ENCODE data around the gene IDUA. TPM values are rescaled to one million over a fixed set of nuclear protein-coding genes. Genes with fewer than 3 reads are reported as not detected.
"Not testable (repeated sequence)": the region's sequence is repeated elsewhere in the genome, so short reads cannot be mapped to it uniquely, and the experiment has no call there.

Gene IDUA
- total and polyA plus RNA-seq, 12 donors, result 4.6 to 13.3 (median 8.7) TPM

DNA sequence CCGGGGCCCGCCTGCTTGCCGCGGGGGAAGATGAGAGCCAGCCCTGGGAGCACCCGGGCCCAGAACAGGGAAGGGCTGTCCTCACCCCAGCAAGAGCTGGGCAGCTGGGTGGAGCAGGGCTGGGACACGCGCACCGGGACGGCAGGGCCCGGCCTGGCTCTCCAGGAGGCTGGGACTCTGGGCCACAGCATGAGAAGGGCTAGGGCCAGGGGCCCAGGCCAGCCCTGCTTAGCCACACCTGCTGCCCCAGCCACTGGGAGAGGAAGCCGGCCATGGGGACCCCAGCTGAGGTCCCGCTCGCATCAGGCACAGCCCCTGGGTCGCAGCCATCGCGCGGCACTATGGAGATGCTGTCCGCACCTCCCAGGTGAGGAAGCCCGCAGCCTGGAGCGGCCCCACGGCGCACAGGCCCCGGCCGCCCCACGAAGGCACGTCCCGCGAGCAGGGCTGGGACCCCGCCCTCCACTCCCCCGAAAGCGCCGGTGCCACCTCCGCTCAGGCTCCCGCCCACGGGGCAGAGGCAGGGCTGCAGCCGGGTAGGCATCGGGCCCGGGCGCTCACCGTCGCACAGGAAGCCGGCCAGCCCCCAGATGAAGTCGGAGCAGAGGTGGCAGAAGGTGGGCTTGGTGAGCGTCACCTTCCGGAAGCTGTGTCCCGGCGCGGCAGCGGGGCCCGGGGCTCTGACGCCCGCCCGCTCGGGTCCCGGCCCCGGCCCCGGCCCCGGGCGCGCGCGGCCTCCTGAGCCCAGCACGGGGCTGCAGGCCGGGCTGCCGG lies 14.0 kb upstream of the IDUA start:
- ATAC-seq (peak in 5 of 8 donors; percentile 4 to 35 (median 6)), DNase-seq (peak in 1 of 2 donors; percentile 51)
- Histone ChIP-seq H3K4me1 (peaks cover 9 to 33% (median 24%) of the 10 kb centered on the region in 9 donors), H3K27ac (peak overlapping the region in 4 of 10 donors; percentile 35 to 53 (median 43)), H3K9me3 (no peaks in the 10 kb centered on the region), H3K36me3 (no peaks in the 10 kb centered on the region), H3K27me3 (peaks cover 0 to 10% (median 0%) of the 10 kb centered on the region in 7 donors), H3K4me3 (peak overlapping the region; percentile 61 to 91 (median 80))
- 1% methylated on average over 56 to 65 of the region's 65 CpGs for WGBS, 2 donors
- TF ChIP-seq, protein P1, sequence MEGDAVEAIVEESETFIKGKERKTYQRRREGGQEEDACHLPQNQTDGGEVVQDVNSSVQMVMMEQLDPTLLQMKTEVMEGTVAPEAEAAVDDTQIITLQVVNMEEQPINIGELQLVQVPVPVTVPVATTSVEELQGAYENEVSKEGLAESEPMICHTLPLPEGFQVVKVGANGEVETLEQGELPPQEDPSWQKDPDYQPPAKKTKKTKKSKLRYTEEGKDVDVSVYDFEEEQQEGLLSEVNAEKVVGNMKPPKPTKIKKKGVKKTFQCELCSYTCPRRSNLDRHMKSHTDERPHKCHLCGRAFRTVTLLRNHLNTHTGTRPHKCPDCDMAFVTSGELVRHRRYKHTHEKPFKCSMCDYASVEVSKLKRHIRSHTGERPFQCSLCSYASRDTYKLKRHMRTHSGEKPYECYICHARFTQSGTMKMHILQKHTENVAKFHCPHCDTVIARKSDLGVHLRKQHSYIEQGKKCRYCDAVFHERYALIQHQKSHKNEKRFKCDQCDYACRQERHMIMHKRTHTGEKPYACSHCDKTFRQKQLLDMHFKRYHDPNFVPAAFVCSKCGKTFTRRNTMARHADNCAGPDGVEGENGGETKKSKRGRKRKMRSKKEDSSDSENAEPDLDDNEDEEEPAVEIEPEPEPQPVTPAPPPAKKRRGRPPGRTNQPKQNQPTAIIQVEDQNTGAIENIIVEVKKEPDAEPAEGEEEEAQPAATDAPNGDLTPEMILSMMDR (IDR thresholded peaks at IDR 0.05), result no peak
- intact Hi-C loops (cut with DNase I), result loop anchor here in 1 of 10 donors (5.0 kb wide), 1 partner anchor 36 kb away; no protein-coding TSS in a partner anchor

DNA sequence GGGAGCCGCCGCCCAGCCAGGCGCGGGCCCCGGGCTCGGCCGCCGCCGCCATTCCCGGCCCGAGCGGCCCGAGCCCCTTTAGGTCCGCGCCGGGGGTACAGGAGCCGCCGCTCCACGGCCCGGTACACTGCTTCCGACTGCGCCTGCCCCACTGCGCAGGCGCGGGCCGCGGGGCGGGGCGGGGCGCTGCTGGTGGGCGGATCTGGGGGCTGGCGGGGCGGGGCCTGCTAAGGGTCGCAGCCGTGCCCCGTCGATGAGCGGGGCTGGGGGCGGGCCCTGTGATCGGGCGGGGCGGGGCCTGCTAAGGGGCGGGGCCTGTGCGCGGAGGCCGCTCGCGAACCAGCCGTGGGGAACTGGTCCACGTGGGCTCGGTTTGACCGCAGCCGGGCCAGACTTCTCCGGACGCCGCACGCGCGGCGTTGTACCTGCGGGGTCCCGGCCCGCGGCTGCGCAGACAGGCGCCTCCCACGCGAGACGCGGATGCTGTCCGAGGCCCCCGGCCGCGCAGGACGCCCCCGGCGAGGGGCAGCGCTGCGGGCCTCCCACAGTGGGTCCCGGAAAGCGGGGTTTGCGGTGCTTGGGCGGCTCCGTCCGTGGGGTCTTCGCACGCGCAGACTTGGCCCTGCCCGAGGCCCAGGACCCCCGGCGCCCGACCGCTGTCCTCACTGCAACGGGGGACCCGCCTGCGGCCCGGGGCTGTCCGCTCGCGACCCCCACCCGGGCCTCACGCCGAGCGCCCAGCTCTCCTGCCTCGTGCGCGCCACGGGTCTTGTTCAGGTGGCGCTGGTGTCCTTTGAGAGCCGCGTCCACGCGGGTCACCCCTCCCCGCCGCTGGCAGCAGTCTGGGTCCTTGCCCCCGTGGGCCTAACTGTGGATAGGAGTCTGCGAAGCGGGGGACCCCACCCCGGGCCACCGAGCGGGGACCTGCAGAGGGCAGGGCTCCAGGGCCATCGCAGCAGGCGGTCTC lies 13.1 kb upstream of the IDUA start, which contains the start of gene DGKQ:
DGKQ (minus strand) TSS at position 139 of the 967 bp plus-strand sequence; CDS start at position 52, 87 bp downstream.
- Histone ChIP-seq H3K36me3 (no peaks in the 10 kb centered on the region), H3K27me3 (peaks cover 0 to 4% (median 0%) of the 10 kb centered on the region in 7 donors), H3K27ac (peak within 1 kb of the TSS in 4 of 10 donors; percentile 35 to 53 (median 43)), H3K4me1 (peaks cover 9 to 31% (median 24%) of the 10 kb centered on the region in 9 donors), H3K4me3 (peak within 1 kb of the TSS; percentile 61 to 91 (median 80)), H3K9me3 (no peaks in the 10 kb centered on the region)
- DNase-seq, result peak; percentile 86 to 92
- 25 to 27% methylated on average over 96 to 123 of the region's 123 CpGs for WGBS, 2 donors
- peak; percentile 95 to 99 (median 98) for ATAC-seq
- TF ChIP-seq, protein P1 (IDR thresholded peaks at IDR 0.05), result no peak
- intact Hi-C loops (cut with DNase I), result loop anchor here in 1 of 10 donors (5.0 kb wide), 1 partner anchor 36 kb away; no protein-coding TSS in a partner anchor

DNA sequence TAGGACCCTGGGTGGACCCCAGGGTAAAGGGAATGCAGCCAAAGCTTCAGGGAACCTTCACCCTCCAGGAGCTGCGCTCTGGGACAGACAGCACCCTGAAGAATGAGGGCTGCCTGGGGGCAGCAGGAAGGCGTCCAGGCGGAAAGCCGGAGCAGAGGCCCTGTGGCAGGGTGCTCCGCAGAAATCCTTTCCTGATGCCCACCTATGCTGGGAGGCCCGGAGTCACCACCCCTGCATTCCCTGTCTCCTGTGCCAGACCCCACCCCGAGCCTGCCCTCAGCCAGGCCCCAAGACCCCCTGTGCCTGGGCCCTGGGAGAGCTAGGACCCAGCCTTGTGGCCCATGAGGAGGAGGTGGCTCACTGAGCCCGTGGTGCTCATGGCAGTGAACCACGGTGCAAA lies 12.2 kb upstream of the IDUA start:
- peaks cover 9 to 40% (median 24%) of the 10 kb centered on the region in 9 donors for H3K4me1 ChIP-seq
- intact Hi-C loops (cut with DNase I), result loop anchor here in 1 of 10 donors (5.0 kb wide), 1 partner anchor 37 kb away; no protein-coding TSS in a partner anchor
- WGBS, 2 donors, result 91 to 94% methylated on average over 9 of the region's 9 CpGs
- H3K9me3 ChIP-seq, result no peaks in the 10 kb centered on the region
- no peaks in the 10 kb centered on the region for H3K36me3 ChIP-seq
- H3K27ac ChIP-seq, result no peak overlapping the region
- ATAC-seq (no peak), DNase-seq (no peak)
- no peak overlapping the region for H3K4me3 ChIP-seq
- TF ChIP-seq, protein P1 (IDR thresholded peaks at IDR 0.05), result no peak
- no peaks in the 10 kb centered on the region for H3K27me3 ChIP-seq

DNA sequence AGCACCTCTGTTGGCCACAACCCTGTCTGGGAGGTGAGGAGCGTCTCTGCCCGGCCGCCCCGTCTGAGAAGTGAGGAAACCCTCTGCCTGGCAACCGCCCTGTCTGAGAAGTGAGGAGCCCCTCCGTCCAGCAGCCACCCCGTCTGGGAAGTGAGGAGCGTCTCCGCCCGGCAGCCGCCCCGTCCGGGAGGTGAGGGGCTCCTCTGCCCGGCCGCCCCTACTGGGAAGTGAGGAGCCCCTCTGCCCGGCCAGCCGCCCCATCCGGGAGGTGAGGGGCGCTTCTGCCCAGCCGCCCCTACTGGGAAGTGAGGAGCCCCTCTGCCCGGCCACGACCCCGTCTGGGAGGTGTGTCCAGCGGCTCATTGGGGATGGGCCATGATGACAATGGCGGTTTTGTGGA lies 10.8 kb upstream of the IDUA start:
- ATAC-seq; H3K27me3 ChIP-seq; H3K27ac ChIP-seq; H3K4me3 ChIP-seq; DNase-seq; H3K9me3 ChIP-seq; intact Hi-C loops (cut with DNase I); H3K36me3 ChIP-seq: not testable (repeated sequence)
- H3K4me1 ChIP-seq, result peaks cover 9 to 39% (median 23%) of the 10 kb centered on the region in 9 donors
- 97 to 98% methylated on average over 13 to 21 of the region's 25 CpGs for WGBS, 2 donors
